Measurements from ENCODE around the gene SLC1A3. TPM values are rescaled to one million over a fixed set of nuclear protein-coding genes. Genes with fewer than 3 reads are reported as not detected.

Gene SLC1A3
- 15.3 and 93.2 TPM in 2 replicates for total RNA-seq (ENCODE audit: low replicate concordance)
- long read RNA-seq, full-length matches to known transcripts = 25 of 37 reads
- long read RNA-seq, partial matches to known transcripts = 1 of 37 reads
- long read RNA-seq, other reads (novel, unspliced or antisense) = 11 of 37 reads

GRCh38 chr5:36606428-36607113 lies at the start of gene SLC1A3:
Gene SLC1A3 (plus strand): TSS chr5:36606606. CDS start chr5:36608424, 1,818 bp downstream.
- Mint-ChIP-seq H3K9me3 (no peaks in the 10 kb centered on the region), H3K27ac (peak within 1 kb of the TSS; percentile 84), H3K4me1 (ENCODE audit: unreplicated experiment) (peaks cover 36% of the 10 kb centered on the region), H3K36me3 (peaks cover 14% of the 10 kb centered on the region), H3K27me3 (peaks cover 8% of the 10 kb centered on the region), H3K4me3 (peak within 1 kb of the TSS; percentile 91)
- no peak for DNase-seq (ENCODE audit: extremely low spot score, unreplicated experiment)
- TF ChIP-seq CTCF (conservative IDR thresholded peaks at IDR 0.05) = no peak

GRCh38 chr5:36558641-36559040 lies 47.8 kb upstream of the SLC1A3 start:
- no peak for TF ChIP-seq CTCF (conservative IDR thresholded peaks at IDR 0.05)
- no peak overlapping the region for H3K4me3 Mint-ChIP-seq
- H3K4me1 Mint-ChIP-seq (ENCODE audit: unreplicated experiment) = no peaks in the 10 kb centered on the region
- no peak for DNase-seq (ENCODE audit: extremely low spot score, unreplicated experiment)
- H3K9me3 Mint-ChIP-seq = no peaks in the 10 kb centered on the region
- H3K27me3 Mint-ChIP-seq = no peaks in the 10 kb centered on the region
- H3K27ac Mint-ChIP-seq = no peak overlapping the region
- no peaks in the 10 kb centered on the region for H3K36me3 Mint-ChIP-seq

GRCh38 chr5:36561601-36562000 lies 44.8 kb upstream of the SLC1A3 start:
- no peak for DNase-seq (ENCODE audit: extremely low spot score, unreplicated experiment)
- no peaks in the 10 kb centered on the region for H3K4me1 Mint-ChIP-seq (ENCODE audit: unreplicated experiment)
- no peaks in the 10 kb centered on the region for H3K27me3 Mint-ChIP-seq
- TF ChIP-seq CTCF (conservative IDR thresholded peaks at IDR 0.05) = no peak
- H3K4me3 Mint-ChIP-seq = no peak overlapping the region
- H3K27ac Mint-ChIP-seq = no peak overlapping the region
- no peaks in the 10 kb centered on the region for H3K9me3 Mint-ChIP-seq
- no peaks in the 10 kb centered on the region for H3K36me3 Mint-ChIP-seq

GRCh38 chr5:36569491-36569890 lies 36.9 kb upstream of the SLC1A3 start:
- no peaks in the 10 kb centered on the region for H3K27me3 Mint-ChIP-seq
- no peak overlapping the region for H3K27ac Mint-ChIP-seq
- H3K36me3 Mint-ChIP-seq = no peaks in the 10 kb centered on the region
- H3K4me1 Mint-ChIP-seq (ENCODE audit: unreplicated experiment) = peaks cover 6% of the 10 kb centered on the region
- no peak for TF ChIP-seq CTCF (conservative IDR thresholded peaks at IDR 0.05)
- DNase-seq (ENCODE audit: extremely low spot score, unreplicated experiment) = no peak
- no peaks in the 10 kb centered on the region for H3K9me3 Mint-ChIP-seq
- no peak overlapping the region for H3K4me3 Mint-ChIP-seq

- H3K27me3 Mint-ChIP-seq = no peaks in the 10 kb centered on the region
- H3K4me3 Mint-ChIP-seq = no peak overlapping the region
- peaks cover 14% of the 10 kb centered on the region for H3K4me1 Mint-ChIP-seq (ENCODE audit: unreplicated experiment)
- no peaks in the 10 kb centered on the region for H3K9me3 Mint-ChIP-seq
- H3K36me3 Mint-ChIP-seq = no peaks in the 10 kb centered on the region
- no peak overlapping the region for H3K27ac Mint-ChIP-seq
- TF ChIP-seq CTCF (conservative IDR thresholded peaks at IDR 0.05) = no peak
- no peak for DNase-seq (ENCODE audit: extremely low spot score, unreplicated experiment)
Observed at GRCh38 chr5:36570301-36571095, 35.9 kb upstream of the SLC1A3 start.
